Peyer's patch (tissue), 4 donors: Measurements from ENCODE around the gene COPZ2.

Experiments
- POLR2A ChIP-seq, 2 donors: fragments of 450-650 bp; IDR thresholded peaks; one replicate each; pipeline ENCODE4 v1.5.1; 2017; ENCODE audit warnings: antibody characterized with exemption in 2 of 2, mild to moderate bottlenecking in 2 of 2, moderate library complexity in 2 of 2
- TF ChIP-seq, protein P1 (sequence below), 6 experiments: fragments of 450-650 bp in 4 of 6; fragments of 200-600 bp in 2 of 6; sonication (generic) in 1 of 6; IDR thresholded peaks; one replicate each; pipeline ENCODE4 v1.5.1; 2017 to 2019; ENCODE audit warnings: antibody characterized with exemption in 6 of 6, mild to moderate bottlenecking in 3 of 6, moderate library complexity in 1 of 6

DNA sequence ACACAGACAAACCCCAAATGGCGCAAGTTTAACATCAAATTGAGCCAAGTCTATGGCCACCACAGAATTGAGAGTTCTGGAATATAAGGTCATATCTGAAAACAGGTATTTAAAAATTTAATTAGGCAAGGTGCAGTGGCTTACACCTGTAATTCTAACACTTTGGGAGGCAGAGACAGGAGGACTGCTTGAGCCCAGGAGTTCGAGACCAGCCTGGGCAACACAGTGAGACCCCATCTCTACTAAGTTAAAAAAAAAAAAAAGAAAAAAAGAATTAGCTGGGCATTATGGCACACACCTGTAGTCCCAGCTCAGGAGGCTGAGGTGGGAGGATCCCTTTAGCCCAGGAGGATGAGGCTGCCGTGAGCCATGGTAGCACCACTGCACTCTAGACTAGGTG lies 29.6 kb upstream of the COPZ2 start:
- TF ChIP-seq, protein P1, sequence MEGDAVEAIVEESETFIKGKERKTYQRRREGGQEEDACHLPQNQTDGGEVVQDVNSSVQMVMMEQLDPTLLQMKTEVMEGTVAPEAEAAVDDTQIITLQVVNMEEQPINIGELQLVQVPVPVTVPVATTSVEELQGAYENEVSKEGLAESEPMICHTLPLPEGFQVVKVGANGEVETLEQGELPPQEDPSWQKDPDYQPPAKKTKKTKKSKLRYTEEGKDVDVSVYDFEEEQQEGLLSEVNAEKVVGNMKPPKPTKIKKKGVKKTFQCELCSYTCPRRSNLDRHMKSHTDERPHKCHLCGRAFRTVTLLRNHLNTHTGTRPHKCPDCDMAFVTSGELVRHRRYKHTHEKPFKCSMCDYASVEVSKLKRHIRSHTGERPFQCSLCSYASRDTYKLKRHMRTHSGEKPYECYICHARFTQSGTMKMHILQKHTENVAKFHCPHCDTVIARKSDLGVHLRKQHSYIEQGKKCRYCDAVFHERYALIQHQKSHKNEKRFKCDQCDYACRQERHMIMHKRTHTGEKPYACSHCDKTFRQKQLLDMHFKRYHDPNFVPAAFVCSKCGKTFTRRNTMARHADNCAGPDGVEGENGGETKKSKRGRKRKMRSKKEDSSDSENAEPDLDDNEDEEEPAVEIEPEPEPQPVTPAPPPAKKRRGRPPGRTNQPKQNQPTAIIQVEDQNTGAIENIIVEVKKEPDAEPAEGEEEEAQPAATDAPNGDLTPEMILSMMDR (IDR thresholded peaks at IDR 0.05), result no peak
- no peak for TF ChIP-seq POLR2A (IDR thresholded peaks at IDR 0.05)
